ENCODE data around the gene ZCCHC14.

ZCCHC14 gene

DNA sequence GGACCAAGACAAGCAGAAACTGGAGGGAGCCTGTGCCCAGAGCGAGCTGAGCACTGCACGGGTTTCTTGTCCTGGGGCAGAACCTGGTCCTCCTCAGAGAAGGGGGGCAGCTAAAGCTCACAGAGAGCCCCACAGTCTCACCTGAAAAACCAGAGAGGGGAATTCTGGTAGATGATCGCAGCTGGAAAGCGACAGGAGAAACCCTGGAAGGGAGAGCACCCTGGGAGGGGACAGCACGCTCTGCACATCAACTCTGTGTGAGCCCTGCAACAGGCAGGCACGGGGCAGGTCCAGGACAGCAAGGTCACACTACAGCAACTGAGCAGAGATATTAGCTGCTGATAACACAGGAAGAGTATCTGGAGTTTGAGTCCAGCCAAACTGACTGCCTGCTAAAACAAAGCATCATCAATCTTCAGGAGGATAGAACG lies 18.2 kb downstream of the ZCCHC14 start:
- no peak for FAIRE-seq

DNA sequence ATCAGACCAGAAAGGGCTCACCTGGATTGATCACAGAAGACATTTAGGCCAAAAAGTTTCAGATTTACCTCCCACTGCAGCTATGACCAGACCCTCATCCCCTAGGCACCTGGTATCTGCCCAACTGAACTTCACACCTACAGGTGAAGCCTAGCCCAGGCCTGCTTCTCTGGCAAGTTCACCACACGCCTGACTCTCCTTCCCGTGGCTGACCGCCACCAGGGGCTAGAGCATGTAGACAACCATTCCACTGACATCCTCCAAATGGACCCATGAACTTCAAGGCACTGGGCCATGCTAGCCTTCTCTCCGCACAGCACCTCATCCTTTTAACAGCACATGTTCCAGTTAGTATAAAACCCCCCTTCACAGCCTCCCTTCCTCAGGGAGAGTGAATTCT lies 18.8 kb downstream of the ZCCHC14 start:
- no peak for FAIRE-seq

DNA sequence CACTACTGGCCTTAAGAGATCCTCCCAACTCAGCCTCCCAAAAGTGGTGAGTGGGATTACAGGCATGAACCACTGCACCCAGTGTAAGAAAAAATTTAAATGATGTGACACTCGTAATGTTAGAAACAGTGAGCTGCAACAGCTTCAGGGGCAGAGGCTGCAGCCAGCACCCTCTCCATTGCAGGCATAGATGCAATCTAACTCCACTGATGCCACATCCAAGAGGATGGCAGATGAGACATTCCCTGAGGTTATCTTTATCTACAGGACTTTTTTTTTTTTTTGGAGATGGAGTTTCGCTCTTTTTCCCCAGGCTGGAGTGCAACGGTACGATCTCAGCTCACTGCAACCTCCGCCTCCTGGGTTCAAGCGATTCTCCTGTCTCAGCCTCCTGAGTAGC lies 19.9 kb downstream of the ZCCHC14 start:
- FAIRE-seq = no peak

DNA sequence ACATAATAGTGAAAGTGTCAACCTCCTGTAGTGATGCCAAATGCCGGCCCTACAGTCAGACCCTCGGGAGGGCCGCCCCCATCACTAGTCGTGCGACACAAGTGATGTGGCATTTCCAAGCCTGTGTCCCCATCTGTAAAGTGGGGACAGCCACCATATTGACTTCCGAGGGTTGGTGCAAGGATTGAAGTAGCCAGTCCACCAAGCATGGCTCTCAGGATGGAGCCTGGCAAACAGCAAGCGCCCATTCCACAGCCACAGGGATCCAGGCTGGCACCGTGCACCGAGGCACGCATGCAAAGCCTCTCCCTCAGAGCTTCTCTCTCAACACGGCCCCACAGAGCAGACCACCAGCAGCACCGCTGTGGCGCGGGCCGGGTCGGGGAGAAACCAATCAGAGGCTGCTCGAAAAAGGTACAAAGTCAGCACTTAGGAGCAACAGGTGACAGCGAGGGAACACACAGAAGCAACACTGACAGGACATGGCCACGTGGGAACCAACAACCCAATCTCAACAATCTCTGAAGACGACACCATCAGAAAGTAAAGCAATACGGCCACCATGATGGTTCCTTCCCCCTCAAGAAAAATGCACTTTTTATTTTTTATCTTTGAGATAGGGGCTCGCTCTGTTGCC lies 20.6 kb downstream of the ZCCHC14 start:
- no peak for FAIRE-seq

DNA sequence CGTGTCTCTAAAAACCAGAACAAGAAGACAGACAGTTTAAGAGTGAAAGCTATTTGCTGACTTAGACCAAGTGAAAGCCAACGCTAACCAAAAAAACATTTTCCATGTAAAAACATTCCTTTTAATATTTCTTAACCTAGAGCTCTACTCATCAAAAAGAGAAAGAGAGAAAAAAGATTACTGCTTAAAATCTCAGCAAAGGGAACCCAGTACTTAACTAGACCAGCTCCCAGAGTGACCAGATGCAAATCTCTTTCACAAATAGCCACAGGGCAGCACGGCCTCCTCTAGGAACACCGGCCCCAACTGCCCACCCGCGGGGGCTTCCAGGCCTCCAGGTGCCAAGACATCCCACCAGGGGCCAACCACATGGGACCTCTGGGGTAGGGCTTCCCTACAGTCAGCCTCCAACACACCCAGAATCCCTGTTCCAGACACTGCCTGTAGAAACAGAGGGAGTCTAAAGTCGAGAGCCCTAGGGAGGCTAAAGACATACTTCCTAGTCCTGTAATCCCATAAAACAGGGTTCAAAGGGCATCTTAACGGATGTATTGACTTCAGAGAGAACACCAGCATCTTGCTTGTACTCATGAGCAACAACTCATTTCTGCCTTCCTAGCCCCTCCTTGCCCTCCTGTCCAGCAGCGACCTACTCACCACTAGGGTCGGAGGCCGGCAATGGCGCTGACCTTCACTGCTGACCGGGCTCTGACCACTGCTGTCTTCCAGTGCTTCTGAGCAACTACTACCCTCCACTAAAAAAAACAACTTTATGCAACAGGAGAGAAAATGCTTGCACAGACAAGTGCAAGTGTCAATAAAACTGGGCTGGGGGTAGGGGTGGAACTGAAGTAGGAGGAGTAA lies 21.3 kb downstream of the ZCCHC14 start:
- no peak for FAIRE-seq

DNA sequence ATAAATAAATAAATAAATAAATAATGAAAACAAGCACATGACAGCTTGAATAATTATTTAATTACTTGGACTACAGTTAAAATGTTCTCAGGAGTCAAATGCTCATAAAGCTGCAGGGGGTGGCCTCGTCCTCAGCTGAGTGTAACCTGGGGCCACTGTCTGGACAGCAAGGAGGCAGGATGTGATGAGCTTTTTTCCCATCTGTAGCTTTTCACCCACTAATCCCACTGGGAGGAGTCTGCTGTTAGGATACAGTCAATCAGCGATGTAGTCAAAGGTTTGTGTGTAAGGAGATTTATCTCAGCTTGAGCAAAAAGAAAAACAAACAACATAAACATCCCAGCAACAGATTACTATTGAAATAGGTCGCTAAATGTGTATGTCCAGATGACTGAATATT lies 22.5 kb downstream of the ZCCHC14 start:
- no peak for FAIRE-seq

DNA sequence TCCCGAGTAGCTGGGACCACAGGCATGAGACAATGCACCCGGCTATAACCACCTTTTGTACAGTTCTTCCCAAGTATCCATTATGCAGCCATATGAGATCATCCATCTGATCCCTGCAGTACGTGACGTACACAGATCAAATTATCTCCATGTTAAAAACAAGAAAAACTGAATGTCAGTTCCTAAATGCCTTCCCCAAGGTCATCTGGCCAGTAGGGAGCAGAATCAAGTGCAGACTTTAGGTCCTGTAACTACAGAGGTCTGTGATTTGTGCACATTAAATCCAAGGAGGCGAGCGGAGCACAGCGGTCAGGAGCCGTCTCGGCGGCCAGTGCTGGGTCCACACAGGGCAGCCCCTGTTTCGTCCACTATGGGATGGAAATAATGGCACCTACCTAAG lies 23.7 kb downstream of the ZCCHC14 start:
- FAIRE-seq = no peak

DNA sequence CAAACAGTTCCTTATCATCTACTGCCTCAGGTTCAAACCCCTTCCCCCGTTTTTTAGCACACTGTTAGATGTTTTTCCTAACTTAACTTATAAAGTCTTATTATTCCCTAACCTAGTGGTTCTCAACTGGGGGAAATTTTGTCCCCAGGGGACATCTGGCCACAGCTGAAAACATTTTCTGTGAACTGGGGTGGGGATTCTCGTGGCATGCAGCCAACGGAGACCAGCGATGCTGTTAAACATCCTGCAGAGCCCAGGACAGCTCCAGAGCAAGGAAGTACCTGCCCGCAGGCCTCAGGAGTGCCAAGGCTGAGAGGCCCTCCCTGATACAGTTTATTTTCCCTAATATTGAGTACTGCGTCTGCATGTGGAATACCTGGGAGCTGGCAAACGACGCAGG lies 24.3 kb downstream of the ZCCHC14 start:
- FAIRE-seq = no peak

DNA sequence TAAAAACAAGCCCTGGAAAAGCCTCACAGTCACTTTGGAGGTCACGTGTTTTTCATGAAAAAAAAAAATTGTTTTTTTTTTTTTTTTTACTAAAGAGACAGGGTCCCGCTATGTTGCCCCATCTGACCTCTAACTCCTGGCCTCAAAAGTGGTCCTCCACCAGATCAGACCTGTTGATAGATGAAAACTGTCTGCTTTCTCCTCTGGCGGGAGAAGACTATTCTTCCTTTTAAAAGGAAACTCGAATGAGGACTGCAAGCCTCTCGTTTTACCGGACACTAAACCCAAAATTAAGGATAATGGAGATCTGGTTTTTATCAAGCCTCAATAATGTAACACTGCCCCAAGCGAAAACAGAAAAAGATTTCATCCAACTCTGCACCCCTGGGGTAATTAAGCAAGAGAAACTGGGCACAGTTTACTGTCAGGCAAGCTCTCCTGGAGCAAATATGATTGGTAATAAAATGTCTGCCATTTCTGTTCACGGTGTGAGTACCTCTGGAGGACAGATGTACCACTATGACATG lies 25.8 kb downstream of the ZCCHC14 start:
- no peak for FAIRE-seq

DNA sequence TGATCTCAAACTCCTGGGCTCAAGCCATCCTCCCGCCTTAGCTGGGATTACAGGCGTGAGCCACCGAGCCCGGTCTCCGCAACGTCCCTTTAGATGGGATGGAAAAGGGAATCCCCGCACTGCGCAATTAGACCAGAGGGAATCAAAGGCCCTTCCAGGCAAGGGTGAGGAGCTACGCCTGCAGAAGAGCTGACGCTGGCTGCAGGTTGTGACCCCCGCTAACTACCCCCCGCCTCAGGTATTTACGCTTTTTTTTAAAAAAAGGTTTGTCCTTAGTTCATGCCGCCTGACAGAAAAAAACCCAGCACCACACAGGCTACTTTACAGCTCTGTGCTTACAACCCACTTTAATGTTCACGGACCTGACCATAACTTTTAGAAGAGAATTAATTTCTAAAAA lies 26.9 kb downstream of the ZCCHC14 start:
- no peak for FAIRE-seq

DNA sequence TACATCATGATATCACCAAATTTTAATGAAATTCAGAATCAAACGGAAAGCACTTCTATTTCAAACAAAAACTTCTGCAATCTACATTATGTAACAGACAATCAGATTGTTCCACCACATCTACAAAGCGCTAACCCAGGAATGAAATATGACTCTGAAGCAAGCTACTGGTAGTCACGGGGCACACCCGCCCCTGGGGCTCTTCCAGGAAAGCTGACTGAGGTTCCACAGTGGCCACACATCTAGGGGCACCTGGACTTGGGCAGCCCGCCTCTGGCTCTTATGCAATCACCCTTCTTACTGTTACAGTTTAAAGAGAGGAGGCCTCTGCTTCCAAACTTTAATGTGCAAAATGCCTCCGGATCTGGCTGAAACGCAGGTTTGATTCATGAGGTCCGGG lies 27.5 kb downstream of the ZCCHC14 start:
- FAIRE-seq = no peak

DNA sequence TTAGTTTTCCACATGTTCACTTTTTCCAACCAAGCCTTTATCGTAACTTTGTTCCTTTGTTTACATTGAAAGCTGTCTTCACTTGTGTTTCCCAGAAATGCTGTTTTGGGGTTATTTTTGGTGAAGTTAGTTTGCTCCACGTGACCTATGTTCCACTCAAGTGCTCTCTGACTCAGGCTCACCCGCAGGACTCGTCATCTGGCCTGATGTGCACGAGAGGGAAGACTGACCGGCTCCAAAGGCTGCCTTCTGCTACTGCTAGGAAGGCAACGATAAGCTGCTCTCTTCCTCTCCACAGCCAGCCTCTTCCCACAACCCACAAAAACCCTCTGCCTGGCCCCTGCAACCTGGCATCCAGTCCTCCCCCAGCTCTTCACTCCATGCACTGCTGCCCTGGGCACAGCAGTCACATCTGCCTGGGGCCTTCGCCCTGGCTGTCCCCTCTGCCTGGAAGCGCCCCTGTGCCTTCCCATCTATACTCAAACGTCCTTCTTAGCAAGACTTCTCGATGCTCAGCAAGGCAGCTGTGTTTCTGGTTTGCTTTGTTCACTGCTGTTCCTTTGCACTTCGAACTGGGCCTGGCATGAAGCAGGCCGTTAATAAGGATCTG lies 28.0 kb downstream of the ZCCHC14 start:
- FAIRE-seq = no peak

DNA sequence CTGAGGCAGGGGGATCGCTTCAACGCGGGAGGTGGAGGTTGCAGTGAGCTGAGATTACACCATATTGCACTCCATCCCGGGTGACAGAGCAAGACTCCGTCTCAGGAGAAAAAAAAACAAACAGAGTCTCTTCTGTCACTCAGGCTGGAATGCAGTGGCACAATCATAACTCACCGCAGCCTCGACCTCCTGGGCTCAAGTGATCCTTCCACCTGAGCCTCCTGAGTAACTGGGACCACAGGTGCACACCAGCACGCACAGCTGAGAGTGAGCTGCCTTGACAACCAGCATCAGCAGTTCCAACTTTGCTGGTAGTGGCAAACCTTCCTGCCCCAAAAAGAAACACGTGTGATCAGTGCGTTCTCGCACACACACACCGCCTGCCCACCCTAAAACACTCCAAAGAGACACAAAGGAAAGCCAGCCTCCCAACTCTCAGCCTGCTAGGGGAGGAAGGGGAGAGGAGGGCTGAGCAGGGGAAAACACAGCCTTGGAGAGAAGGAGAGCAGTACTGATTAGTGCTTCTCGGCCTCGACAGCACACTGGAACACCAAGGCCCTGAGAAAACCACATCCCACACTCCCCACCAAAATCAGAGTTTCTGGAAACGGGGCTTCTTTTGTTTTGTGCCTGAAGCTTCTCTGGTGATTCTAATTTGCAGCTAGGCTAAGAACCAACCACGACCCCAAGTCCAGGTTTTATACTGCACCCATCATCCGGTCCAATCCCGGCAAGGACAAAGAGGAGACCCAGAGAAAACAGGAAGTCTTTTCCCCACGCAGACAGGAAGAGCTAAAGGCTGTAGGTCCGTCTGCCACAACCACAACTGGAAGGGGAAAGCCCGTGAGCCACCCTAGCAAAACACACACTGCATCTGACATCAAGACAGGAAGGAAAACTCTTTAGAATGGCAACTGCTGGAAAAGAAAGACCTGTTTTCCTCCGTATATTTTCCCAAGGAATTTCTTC lies 28.8 kb downstream of the ZCCHC14 start:
- no peak for FAIRE-seq

DNA sequence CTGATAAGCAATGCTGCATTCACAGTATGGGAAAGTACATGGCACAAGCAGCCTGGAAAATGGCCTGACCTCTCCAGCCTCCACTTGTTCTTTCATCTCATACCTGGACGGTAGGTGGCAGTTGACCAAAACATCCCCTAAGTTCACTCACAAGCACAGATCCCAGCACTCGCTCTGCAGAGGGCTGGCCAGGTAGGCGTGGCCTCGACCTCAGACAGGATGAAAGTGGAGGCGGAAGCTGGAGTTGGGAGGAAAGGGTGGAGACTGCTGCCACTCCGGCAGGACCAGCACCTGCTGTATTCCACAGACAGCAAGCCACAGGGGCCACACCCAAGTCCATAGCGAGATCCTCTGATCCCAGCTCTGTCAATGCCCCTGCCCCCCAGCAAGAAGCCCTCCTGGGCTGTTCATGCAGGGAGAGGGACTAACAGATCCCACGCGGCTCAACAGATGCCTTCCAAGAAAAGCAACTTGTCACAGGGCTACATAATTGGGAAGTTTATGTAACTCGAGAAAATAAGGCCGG lies 31.3 kb downstream of the ZCCHC14 start:
- no peak for FAIRE-seq

DNA sequence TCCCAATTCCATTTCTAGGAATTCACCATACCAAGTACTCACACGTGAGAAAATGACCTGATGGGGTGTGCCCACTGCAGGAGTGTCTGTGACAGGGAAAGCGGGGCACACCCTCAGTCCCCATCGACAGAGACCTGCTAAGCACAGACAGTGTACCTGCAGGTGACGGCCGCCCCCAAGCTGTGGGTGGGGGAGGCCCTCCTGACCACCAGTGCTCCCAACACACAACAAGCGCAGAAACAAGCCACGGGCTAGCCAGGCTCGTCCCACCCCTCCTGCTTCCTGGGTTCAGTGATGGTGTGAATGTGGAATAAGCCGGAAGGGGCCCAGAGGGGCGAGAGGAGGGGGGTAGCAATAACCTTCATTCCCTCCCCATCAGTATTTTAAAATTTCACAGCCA lies 31.9 kb downstream of the ZCCHC14 start:
- FAIRE-seq = no peak

DNA sequence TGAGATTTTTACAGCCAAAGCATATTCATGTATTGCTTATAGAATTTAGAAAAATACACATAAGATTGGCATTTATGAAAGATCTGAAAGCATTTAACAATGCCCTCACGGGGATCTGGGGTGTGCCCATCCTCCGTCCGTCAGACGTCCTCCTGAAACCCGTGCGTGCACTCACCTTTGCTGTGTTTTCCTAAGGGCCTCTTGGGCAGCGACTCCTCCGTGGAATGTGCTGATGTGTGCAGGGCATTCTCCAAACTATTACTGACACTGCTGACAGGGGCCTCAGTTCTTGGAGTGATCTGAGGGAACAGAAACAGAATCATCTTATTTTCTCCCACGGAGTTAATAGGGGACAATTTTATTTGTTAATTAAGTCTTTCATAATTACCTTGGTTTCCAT lies 33.0 kb downstream of the ZCCHC14 start:
- FAIRE-seq = no peak

DNA sequence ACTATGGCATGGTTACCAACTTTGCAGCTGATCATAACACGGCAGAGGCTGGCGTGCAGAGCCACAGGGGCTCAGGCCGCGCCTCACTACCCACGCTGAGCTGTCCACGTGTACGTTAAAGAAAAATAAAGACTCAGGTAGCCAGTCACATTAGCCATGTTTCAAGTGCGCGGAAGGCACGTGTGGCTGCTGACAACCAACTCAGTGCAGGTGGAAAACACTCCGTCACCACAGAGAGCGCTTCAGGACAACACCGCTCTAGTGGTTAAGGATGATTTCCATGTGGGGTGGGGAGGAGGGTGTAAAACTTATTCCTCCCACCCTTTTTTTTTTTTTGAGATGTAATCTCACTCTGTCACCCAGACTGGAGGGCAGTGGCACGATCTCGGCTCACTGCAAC lies 33.8 kb downstream of the ZCCHC14 start:
- FAIRE-seq = no peak

DNA sequence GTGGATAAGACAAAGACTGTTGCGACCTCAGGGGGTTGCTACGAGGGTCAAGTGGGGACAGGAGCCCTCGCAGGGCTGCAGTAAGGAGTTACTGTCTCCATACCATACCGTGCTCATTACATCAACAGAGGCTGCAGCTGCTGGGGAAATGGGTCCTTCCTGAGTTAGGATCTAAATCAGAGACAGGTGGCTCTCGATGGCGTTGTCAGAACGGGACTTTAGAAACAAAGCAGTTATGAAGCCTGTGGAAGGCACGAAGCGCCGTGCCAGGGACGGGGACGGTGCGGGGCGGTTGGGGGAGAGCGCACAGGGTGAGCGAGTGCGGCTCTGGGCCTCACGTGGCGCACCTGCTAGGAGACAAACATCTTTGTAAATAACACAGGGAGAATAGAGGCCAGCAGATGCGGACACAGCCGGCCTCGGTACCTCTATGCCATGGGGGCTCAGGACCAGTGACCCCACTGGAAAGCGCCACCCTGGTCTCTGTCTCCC lies 34.4 kb downstream of the ZCCHC14 start:
- FAIRE-seq = no peak

DNA sequence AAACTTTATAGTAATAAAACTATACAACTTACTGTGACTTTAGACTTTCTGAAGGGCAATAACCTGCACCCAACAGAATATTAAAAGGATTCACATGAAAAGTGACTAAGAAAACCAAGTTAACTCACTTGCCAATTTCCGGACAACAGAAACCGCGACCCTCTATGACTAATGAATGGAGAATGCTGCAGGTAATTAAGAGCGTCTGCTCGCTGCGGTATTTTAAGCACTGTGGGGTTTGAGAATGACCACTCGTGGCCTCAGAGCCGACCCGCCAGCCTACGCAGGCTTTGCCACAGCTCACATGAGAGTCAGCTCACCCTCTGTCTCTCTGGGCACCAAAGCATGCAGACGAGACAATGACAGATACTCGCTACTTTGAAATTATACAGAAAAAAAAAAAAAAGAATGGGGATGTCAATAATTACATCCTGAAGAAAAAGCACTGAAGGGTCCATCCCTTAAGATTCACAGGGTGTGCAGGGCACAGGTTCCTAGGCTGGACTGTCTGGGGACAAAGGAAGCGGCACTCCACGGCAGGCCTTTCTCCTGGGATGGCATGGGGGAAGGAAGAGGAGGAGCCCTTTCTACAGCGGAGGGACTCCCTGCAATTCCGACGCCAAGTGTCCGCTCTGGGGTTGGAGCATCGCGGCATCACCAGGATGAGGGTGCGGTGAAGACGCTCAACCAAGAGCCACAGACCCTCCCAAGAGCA lies 35.0 kb downstream of the ZCCHC14 start:
- no peak for FAIRE-seq

DNA sequence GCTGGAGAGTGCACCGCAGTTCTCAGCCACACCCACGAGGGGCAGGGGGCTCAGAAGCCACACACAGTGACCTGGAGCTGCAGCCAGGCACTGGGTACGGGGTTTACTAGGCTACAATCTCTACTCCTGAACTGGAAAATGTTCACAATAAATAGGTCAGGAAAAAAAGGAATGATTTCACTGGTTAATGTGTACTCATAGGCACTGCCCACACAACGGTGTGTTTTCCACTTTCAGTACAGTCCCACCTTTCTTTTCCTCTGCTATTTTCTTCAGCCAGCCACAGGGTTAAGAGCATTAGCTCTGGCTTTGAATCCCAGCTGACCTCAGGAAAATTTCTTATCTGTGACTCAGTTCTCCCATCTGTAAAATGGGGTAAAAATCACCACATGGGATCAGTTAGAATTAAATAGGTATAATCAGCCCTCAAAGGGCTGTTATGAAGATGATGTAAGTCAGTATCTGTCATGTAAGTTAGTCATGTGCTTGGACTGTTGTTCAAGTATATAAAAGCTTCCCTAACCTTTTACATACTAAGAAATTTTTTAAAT lies 35.7 kb downstream of the ZCCHC14 start:
- no peak for FAIRE-seq

DNA sequence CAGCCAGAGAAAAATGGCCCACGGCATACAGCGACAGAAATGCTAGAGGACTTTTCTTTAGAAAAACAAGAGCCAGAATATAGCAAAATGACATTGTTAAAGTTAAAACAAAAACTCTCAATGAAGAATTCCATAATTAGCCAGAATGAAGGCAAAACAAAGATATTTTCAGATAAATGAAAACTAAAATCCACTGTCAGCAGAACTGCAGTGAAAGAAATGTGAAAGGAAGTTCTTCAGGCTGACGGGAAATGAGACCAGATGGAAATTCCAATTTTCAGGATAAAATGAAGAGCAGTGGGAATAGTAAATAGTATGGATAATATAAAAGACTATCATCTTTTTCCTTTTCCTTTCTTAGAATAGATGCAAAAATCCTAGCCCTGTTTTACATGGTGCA lies 38.4 kb downstream of the ZCCHC14 start:
- FAIRE-seq = no peak
